Activated naive CD4-positive, alpha-beta T cell treated with anti-CD3 and anti-CD28 coated beads, Interleukin-2, amount 10 ng/mL, durations not matched to agents 7 days and 5 days (primary cell): ENCODE measurements around the gene ADAM12.
A peak's percentile ranks its signal among the peaks of the same experiment; 100 is the strongest.

Source experiments
- CTCF ChIA-PET: fragments of 350-600 bp; sonication (Branson Sonifier 250); formaldehyde crosslinking; loops from one replicate; lab custom pipeline; 2021; ENCODE audit warnings: antibody characterized with exemption; lab: Charles Lee
- DNase-seq: peaks from one replicate; pipeline ENCODE4 v3.0.0-alpha.2; 2020
- H3K27ac Mint-ChIP-seq: one replicate; pipeline ENCODE4 v1.8.0; 2021; ENCODE audit warnings: mild to moderate bottlenecking, moderate library complexity, mixed read lengths
- H3K27me3 Mint-ChIP-seq: one replicate; pipeline ENCODE4 v1.8.0; 2021; ENCODE audit warnings: mild to moderate bottlenecking, mixed read lengths
- H3K36me3 Mint-ChIP-seq: one replicate; pipeline ENCODE4 v1.8.0; 2021; ENCODE audit warnings: mixed read lengths
- H3K4me1 Mint-ChIP-seq: one replicate; pipeline ENCODE4 v1.8.0; 2021; ENCODE audit warnings: mixed read lengths
- H3K4me3 Mint-ChIP-seq: one replicate; pipeline ENCODE4 v1.8.0; 2021; ENCODE audit warnings: mild to moderate bottlenecking, moderate library complexity, mixed read lengths
- H3K9me3 Mint-ChIP-seq: one replicate; pipeline ENCODE4 v1.8.0; 2021; ENCODE audit warnings: mixed read lengths

ADAM12 gene

GRCh38 chr10:126387931-126388911, at the start of gene ADAM12:
ADAM12 (minus strand) TSS chr10:126388477; CDS start chr10:126388145, 332 bp downstream.
- Mint-ChIP-seq H3K27me3 (peaks cover 41% of the 10 kb centered on the region), H3K4me1 (peaks cover 5% of the 10 kb centered on the region), H3K9me3 (peaks cover 2% of the 10 kb centered on the region), H3K27ac (peak within 1 kb of the TSS; percentile 73), H3K4me3 (no peak within 1 kb of the TSS), H3K36me3 (no peaks in the 10 kb centered on the region)
- CTCF ChIA-PET: no interaction called here
- DNase-seq: no peak

GRCh38 chr10:126437635-126438406, 49.5 kb upstream of the ADAM12 start:
- no peaks in the 10 kb centered on the region for H3K27me3 Mint-ChIP-seq
- no peak overlapping the region for H3K27ac Mint-ChIP-seq
- no peaks in the 10 kb centered on the region for H3K4me1 Mint-ChIP-seq
- no peak for DNase-seq
- H3K4me3 Mint-ChIP-seq: no peak overlapping the region
- H3K9me3 Mint-ChIP-seq: peaks cover 2% of the 10 kb centered on the region
- CTCF ChIA-PET: no interaction called here
- H3K36me3 Mint-ChIP-seq: no peaks in the 10 kb centered on the region

- no peak for DNase-seq
- CTCF ChIA-PET: no interaction called here
- peaks cover 2% of the 10 kb centered on the region for H3K9me3 Mint-ChIP-seq
- H3K4me1 Mint-ChIP-seq: no peaks in the 10 kb centered on the region
- no peaks in the 10 kb centered on the region for H3K36me3 Mint-ChIP-seq
- H3K4me3 Mint-ChIP-seq: no peak overlapping the region
- no peaks in the 10 kb centered on the region for H3K27me3 Mint-ChIP-seq
- H3K27ac Mint-ChIP-seq: no peak overlapping the region
These were observed 46.0 kb upstream of the ADAM12 start for GRCh38 chr10:126434235-126434634.

GRCh38 chr10:126433351-126433750, 45.1 kb upstream of the ADAM12 start:
- Mint-ChIP-seq H3K9me3 (peaks cover 2% of the 10 kb centered on the region), H3K27ac (no peak overlapping the region), H3K27me3 (no peaks in the 10 kb centered on the region), H3K36me3 (no peaks in the 10 kb centered on the region), H3K4me1 (no peaks in the 10 kb centered on the region), H3K4me3 (no peak overlapping the region)
- DNase-seq: no peak
- CTCF ChIA-PET: no interaction called here

GRCh38 chr10:126432507-126432906, 44.2 kb upstream of the ADAM12 start:
- no peak overlapping the region for H3K27ac Mint-ChIP-seq
- no peak for DNase-seq
- CTCF ChIA-PET: no interaction called here
- no peaks in the 10 kb centered on the region for H3K27me3 Mint-ChIP-seq
- H3K36me3 Mint-ChIP-seq: no peaks in the 10 kb centered on the region
- H3K4me1 Mint-ChIP-seq: no peaks in the 10 kb centered on the region
- H3K9me3 Mint-ChIP-seq: peaks cover 2% of the 10 kb centered on the region
- H3K4me3 Mint-ChIP-seq: no peak overlapping the region

- Mint-ChIP-seq H3K4me1 (no peaks in the 10 kb centered on the region), H3K9me3 (peaks cover 2% of the 10 kb centered on the region), H3K27me3 (no peaks in the 10 kb centered on the region), H3K4me3 (no peak overlapping the region), H3K36me3 (no peaks in the 10 kb centered on the region), H3K27ac (no peak overlapping the region)
- DNase-seq: no peak
- CTCF ChIA-PET: no interaction called here
These were observed 43.5 kb upstream of the ADAM12 start for GRCh38 chr10:126431816-126432215.

- no peaks in the 10 kb centered on the region for H3K36me3 Mint-ChIP-seq
- CTCF ChIA-PET: no interaction called here
- no peak overlapping the region for H3K27ac Mint-ChIP-seq
- DNase-seq: no peak
- no peak overlapping the region for H3K4me3 Mint-ChIP-seq
- H3K27me3 Mint-ChIP-seq: no peaks in the 10 kb centered on the region
- peaks cover 3% of the 10 kb centered on the region for H3K9me3 Mint-ChIP-seq
- no peaks in the 10 kb centered on the region for H3K4me1 Mint-ChIP-seq
These were observed 42.2 kb upstream of the ADAM12 start for GRCh38 chr10:126430512-126430911.

GRCh38 chr10:126429275-126429674, 41.0 kb upstream of the ADAM12 start:
- Mint-ChIP-seq H3K27me3 (no peaks in the 10 kb centered on the region), H3K4me3 (no peak overlapping the region), H3K27ac (no peak overlapping the region), H3K4me1 (no peaks in the 10 kb centered on the region), H3K36me3 (no peaks in the 10 kb centered on the region), H3K9me3 (peaks cover 8% of the 10 kb centered on the region)
- CTCF ChIA-PET: no interaction called here
- no peak for DNase-seq

GRCh38 chr10:126425489-126426065, 37.3 kb upstream of the ADAM12 start:
- Mint-ChIP-seq H3K27ac (no peak overlapping the region), H3K4me1 (no peaks in the 10 kb centered on the region), H3K36me3 (no peaks in the 10 kb centered on the region), H3K9me3 (peaks cover 14% of the 10 kb centered on the region), H3K27me3 (no peaks in the 10 kb centered on the region), H3K4me3 (no peak overlapping the region)
- CTCF ChIA-PET: no interaction called here
- DNase-seq: no peak

GRCh38 chr10:126425032-126425431, 36.8 kb upstream of the ADAM12 start:
- CTCF ChIA-PET: no interaction called here
- no peak for DNase-seq
- Mint-ChIP-seq H3K9me3 (peaks cover 14% of the 10 kb centered on the region), H3K27ac (no peak overlapping the region), H3K4me1 (no peaks in the 10 kb centered on the region), H3K36me3 (no peaks in the 10 kb centered on the region), H3K27me3 (no peaks in the 10 kb centered on the region), H3K4me3 (no peak overlapping the region)

- CTCF ChIA-PET: no interaction called here
- peaks cover 16% of the 10 kb centered on the region for H3K9me3 Mint-ChIP-seq
- no peaks in the 10 kb centered on the region for H3K27me3 Mint-ChIP-seq
- no peak for DNase-seq
- no peak overlapping the region for H3K4me3 Mint-ChIP-seq
- no peaks in the 10 kb centered on the region for H3K4me1 Mint-ChIP-seq
- H3K36me3 Mint-ChIP-seq: no peaks in the 10 kb centered on the region
- no peak overlapping the region for H3K27ac Mint-ChIP-seq
These were observed 35.6 kb upstream of the ADAM12 start for GRCh38 chr10:126423732-126424491.

- H3K4me1 Mint-ChIP-seq: no peaks in the 10 kb centered on the region
- H3K27ac Mint-ChIP-seq: no peak overlapping the region
- CTCF ChIA-PET: no interaction called here
- DNase-seq: no peak
- H3K36me3 Mint-ChIP-seq: no peaks in the 10 kb centered on the region
- no peak overlapping the region for H3K4me3 Mint-ChIP-seq
- no peaks in the 10 kb centered on the region for H3K27me3 Mint-ChIP-seq
- H3K9me3 Mint-ChIP-seq: peaks cover 16% of the 10 kb centered on the region
These were observed 34.3 kb upstream of the ADAM12 start for GRCh38 chr10:126422567-126422966.

GRCh38 chr10:126421756-126422256, 33.5 kb upstream of the ADAM12 start:
- Mint-ChIP-seq H3K36me3 (no peaks in the 10 kb centered on the region), H3K4me1 (no peaks in the 10 kb centered on the region), H3K4me3 (no peak overlapping the region), H3K27ac (no peak overlapping the region), H3K27me3 (no peaks in the 10 kb centered on the region), H3K9me3 (peaks cover 16% of the 10 kb centered on the region)
- DNase-seq: no peak
- CTCF ChIA-PET: no interaction called here
